ENCODE results near the gene TMEM185B. TPM values are rescaled to one million over a fixed set of nuclear protein-coding genes. Genes with fewer than 3 reads are reported as not detected.

The TMEM185B gene
- total and polyA plus RNA-seq, 2 donors (not counting 3 experiments of a cell fraction or from before 2014, with no cell fraction given) = 29.9 to 31.8 TPM

DNA sequence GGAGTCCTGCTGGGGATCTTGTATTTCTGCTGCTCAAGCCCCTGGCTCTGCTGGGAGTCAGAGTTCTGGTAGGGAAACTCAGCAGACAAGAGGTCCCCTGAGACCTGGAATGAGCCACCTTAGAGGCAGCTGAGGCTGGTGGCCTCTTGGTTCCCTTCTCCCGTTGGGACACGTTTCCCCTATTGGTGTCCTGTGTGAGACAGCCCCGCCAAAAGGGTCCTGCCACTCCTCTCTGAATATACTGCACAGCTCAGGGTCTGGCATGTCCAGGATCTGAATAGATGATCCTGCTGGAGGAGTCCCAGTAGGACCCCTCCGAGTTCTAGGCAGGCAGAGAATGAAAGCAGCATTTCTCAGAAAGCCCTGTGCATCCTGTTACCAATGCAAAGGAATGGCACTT is 27.4 kb upstream of the TMEM185B start:
- Histone ChIP-seq H2AFZ (ENCODE audit: low read depth, low read length) (no peak overlapping the region), H3K4me3 (replicated peaks in 1 of 3; ENCODE audit: insufficient read depth in 1 of 3, low read depth in 1 of 3, low read length in 3 of 3) (no peak overlapping the region), H3K9me3 (replicated peaks; ENCODE audit: control insufficient read depth, insufficient read depth, low read length) (no peaks in the 10 kb centered on the region), H3K9me1 (replicated peaks; ENCODE audit: control insufficient read depth, extremely low read depth, insufficient read depth, low read length) (no peaks in the 10 kb centered on the region), H3K27me3 (ENCODE audit: control insufficient read depth in 2 of 2, insufficient read depth in 2 of 2, low read length in 2 of 2) (no peaks in the 10 kb centered on the region), H3K27ac (ENCODE audit: insufficient read depth, low read depth, low read length) (no peak overlapping the region), H3K79me2 (ENCODE audit: control insufficient read depth, insufficient read depth, low read length) (peaks cover 25% of the 10 kb centered on the region), H3K4me1 (ENCODE audit: control insufficient read depth, extremely low read depth, insufficient read depth, low read length) (peaks cover 33% of the 10 kb centered on the region), H4K20me1 (replicated peaks; ENCODE audit: control insufficient read depth, extremely low read depth, insufficient read depth, low read length) (no peaks in the 10 kb centered on the region), H3K36me3 (ENCODE audit: control insufficient read depth in 2 of 2, extremely low read depth in 1 of 2, insufficient read depth in 2 of 2, low read length in 2 of 2) (no peaks in the 10 kb centered on the region), H3K4me2 (ENCODE audit: insufficient read depth, low read length) (no peak overlapping the region), H3K9ac (replicated peaks; ENCODE audit: extremely low read depth, insufficient read depth, low read length) (no peak overlapping the region)
- ChIA-PET CTCF (interaction anchor here (3.1 to 4.0 kb wide), 2 partner anchors 11 to 27 kb away, joined by 17 to 42 read pairs; partner anchors contain the start of gene TMEM185B), POLR2A (no interaction called here)
- dilution Hi-C loops (cut with MboI; ENCODE audit: extremely low pct_ligation_motif_present, low sequenced_read_pairs) (no loop called here), intact Hi-C loops (cut with micrococcal nuclease) (loop anchor here (10.0 kb wide), 1 partner anchor 304 kb away; no protein-coding TSS in a partner anchor)
- DNase-seq (ENCODE audit: low read depth, low spot score) (no peak), FAIRE-seq (no peak)
- no TSS peak for BruUV-seq (replicated peaks)
- TF ChIP-seq, protein P1, sequence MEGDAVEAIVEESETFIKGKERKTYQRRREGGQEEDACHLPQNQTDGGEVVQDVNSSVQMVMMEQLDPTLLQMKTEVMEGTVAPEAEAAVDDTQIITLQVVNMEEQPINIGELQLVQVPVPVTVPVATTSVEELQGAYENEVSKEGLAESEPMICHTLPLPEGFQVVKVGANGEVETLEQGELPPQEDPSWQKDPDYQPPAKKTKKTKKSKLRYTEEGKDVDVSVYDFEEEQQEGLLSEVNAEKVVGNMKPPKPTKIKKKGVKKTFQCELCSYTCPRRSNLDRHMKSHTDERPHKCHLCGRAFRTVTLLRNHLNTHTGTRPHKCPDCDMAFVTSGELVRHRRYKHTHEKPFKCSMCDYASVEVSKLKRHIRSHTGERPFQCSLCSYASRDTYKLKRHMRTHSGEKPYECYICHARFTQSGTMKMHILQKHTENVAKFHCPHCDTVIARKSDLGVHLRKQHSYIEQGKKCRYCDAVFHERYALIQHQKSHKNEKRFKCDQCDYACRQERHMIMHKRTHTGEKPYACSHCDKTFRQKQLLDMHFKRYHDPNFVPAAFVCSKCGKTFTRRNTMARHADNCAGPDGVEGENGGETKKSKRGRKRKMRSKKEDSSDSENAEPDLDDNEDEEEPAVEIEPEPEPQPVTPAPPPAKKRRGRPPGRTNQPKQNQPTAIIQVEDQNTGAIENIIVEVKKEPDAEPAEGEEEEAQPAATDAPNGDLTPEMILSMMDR (IDR thresholded peaks at IDR 0.05; ENCODE audit: extremely low read depth in 1 of 2, insufficient read depth in 1 of 2, low read depth in 1 of 2, low read length in 2 of 2) = no peak
- TF ChIP-seq EZH2 (IDR thresholded peaks at IDR 0.05; ENCODE audit: borderline replicate concordance, low read depth, low read length, severe bottlenecking) = no peak
- TF ChIP-seq JUN (IDR thresholded peaks at IDR 0.05; ENCODE audit: borderline replicate concordance, insufficient read depth, insufficient read length, low read depth) = no peak
- TF ChIP-seq, protein P2, sequence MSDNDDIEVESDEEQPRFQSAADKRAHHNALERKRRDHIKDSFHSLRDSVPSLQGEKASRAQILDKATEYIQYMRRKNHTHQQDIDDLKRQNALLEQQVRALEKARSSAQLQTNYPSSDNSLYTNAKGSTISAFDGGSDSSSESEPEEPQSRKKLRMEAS (IDR thresholded peaks at IDR 0.05; ENCODE audit: insufficient read depth, insufficient read length) = no peak
- no peak for TF ChIP-seq POLR2A (IDR thresholded peaks at IDR 0.05; ENCODE audit: low read depth, low read length)
- no peak for TF ChIP-seq GATA2 (IDR thresholded peaks at IDR 0.05; ENCODE audit: insufficient read depth, insufficient read length, low read depth, low read length)
- TF ChIP-seq POLR2AphosphoS5 (IDR thresholded peaks at IDR 0.05; ENCODE audit: insufficient read depth, low read depth, low read length) = no peak
- no peak for TF ChIP-seq FOS (IDR thresholded peaks at IDR 0.05; ENCODE audit: borderline replicate concordance, insufficient read depth, low read length)
- no peak for TF ChIP-seq MYC (IDR thresholded peaks at IDR 0.05; ENCODE audit: low read depth, low read length)
